A549 (cell line): Measurements from ENCODE around the gene DLG2.

Experiments used
- KDM5A ChIP-seq: fragments of 200-600 bp; sonication (generic); IDR thresholded peaks from 2 replicates; pipeline ENCODE4 v1.6.1; 2016; ENCODE audit warnings: antibody characterized with exemption, mild to moderate bottlenecking
- POLR2A ChIP-seq: IDR thresholded peaks from 2 replicates; pipeline ENCODE4 v1.6.1; 2012; ENCODE audit warnings: mild to moderate bottlenecking, low read length

DNA sequence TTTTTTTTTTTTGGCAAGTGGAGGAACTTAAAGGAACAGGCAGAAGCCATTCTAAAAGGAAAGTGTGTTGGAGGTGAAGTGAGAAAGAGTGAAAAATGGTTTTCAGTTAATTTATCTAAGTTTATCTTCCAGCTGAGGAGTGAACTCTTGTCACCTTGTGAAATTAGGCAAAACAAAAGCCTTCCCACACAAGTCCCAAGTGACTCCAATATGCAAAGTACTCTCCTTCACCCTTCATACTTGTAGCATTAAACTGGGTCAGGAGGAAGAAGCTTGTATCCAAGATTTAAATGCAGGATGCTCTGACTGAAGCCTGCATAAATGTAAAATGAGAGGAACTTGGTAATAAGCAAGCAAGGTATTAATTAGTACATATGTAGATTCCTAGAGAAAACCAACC, 796.8 kb downstream of the DLG2 start:
- TF ChIP-seq KDM5A, result no peak
- no peak for TF ChIP-seq POLR2A
